ENCODE measurements around the gene GOLPH3L.
A peak's percentile ranks its signal among the peaks of the same experiment; 100 is the strongest.
"Not testable (repeated sequence)": the region's sequence is repeated elsewhere in the genome, so short reads cannot be mapped to it uniquely, and the experiment has no call there.

The GOLPH3L gene

DNA sequence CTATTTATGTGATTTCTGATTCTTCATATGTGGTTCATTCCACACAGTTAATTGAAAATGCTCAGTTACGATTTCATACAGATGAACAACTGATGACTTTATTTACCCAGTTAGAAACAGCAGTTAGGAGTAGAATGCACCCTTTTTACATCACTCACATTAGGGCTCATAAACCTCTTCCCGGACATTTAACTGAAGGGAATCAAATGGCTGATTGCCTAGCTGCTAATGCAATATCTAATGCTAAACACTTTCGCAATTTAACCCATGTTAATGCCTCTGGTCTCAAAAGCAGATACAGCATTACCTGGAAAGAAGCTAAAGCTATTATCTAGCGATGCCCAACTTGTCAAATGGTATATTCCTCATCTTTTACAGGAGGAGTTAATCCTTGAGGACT is 39.9 kb downstream of the GOLPH3L start:
- not testable (repeated sequence) for DNase-seq (ENCODE audit: low read depth in 2 of 2)

DNA sequence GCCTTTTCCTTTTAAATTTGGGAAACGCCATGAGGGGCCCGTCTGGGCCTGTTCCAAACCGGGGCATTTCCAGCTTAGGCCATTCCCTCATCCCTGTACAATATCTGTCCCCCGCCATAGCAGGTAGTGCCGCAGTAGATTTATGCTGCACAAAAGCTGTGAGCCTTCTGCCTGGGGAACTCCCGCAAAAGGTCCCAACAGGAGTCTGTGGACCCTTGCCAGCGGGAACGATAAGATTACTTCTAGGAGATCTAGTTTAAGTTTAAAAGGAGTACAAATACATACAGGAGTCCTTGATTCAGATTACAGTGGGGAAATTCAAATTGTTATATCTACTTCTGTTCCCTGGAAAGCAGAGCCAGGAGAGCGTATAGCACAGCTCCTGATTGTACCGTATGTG is 42.3 kb downstream of the GOLPH3L start:
- not testable (repeated sequence) for DNase-seq (ENCODE audit: low read depth in 2 of 2)

DNA sequence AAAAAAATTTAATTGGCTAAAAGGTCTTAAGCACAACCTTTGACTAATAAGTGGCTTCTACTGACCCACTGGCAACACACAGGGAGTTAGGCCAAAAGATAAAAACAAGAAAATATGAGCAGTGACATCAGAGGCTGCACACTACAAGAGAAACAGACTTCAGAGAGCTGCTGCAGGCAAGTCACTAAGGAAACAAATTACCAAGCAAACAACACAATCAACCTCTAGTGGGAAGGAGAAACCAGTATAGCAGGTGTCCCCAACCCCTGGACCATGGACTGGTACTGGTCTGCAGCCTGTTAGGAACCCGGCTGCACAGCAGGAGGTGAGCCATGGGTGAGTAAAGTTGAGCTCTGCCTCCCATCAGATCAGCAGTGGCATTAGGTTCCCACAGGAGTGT is 46.8 kb downstream of the GOLPH3L start:
- no peak for DNase-seq (ENCODE audit: low read depth in 2 of 2)

DNA sequence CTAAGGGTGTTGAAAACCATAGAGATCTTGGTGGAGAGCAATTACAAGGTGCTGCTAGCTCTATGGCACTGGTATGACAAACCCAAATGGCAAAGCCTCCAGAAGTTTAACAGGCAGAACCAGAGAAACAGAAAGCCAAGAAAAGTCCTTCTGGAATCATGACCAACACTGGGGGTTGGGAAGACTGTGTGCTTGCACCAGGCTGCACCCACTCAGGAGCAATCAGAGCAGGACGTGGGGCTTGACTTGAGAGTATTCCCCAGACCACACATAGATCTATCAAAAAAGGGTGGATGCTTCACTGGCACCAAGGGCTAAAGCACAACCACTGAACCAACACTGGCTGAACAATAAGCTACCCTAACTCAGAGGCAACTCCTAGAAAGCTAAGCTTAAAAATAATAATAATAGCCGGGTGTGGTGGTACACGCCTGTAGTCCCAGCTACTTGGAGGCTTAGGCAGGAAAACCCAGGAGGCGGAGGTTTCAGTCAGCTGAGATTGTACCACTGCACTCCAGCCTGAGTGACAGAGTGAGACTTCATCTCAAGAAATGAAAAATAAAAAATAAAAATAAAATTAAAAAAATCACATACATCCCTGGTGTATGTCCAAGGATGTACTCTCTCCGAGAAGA is 47.4 kb downstream of the GOLPH3L start:
- DNase-seq (ENCODE audit: low read depth in 2 of 2): no peak

DNA sequence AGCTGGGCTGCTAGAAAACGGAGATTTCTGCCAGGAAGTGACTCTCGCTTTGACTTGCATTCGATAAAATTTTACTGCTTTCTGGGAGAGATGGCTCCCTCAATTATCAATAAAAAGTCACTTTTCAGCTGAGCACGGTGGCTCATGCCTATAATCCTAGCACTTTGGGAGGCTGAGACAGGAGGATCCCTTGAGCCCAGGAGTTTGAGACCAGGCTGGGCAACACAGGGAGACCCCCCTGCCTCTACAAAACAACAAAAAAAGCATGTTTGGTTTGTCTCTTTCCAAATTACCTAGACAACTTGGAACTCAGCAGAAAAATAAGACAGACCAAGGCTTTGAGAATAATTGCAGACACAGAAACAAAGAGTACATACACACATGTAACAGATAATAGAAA is 54.7 kb downstream of the GOLPH3L start:
- DNase-seq (ENCODE audit: low read depth in 2 of 2): no peak

DNA sequence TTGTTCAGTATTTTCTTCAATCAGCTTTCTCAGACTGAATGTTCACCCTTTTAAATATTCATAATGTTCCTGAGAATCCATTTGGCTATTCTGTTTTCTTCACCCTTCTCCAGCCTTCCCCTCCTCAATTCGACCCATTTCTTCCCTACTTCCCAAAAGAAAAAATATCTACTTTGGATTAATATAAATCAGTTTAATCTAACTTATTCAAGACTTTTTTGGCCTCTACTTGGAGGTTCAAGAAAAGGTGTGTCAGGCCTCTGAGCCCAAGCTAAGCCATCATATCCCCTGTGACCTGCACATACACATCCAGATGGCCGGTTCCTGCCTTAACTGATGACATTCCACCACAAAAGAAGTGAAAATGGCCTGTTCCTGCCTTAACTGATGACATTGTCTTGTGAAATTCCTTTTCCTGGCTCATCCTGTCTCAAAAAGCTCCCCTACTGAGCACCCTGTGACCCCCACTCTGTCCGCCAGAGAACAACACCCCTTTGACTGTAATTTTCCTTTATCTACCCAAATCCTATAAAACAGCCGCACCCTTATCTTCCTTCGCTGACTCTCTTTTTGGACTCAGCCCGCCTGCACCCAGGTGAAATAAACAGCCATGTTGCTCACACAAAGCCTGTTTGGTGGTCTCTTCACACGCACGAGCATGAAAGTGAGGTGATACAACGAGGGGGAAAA is 55.7 kb downstream of the GOLPH3L start:
- not testable (repeated sequence) for DNase-seq (ENCODE audit: low read depth in 2 of 2)

DNA sequence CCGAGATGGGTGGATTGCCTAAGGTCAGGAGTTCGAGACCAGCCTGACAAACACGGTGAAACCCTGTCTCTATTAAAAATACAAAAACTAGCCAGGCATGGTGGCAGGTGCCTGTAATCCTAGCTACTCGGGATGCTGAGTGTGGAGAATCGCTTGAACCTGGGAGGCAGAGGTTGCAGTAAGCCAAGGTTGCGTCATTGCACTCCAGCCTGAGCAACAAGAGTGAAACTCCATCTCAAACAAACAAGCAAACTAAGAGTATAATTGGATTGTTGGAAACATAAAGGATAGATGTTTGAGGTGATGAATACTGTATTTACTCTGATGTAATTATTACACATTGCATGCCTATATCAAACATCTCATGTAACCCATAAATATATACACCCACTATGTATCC is 58.5 kb downstream of the GOLPH3L start:
- DNase-seq (ENCODE audit: low read depth in 2 of 2): not testable (repeated sequence)

DNA sequence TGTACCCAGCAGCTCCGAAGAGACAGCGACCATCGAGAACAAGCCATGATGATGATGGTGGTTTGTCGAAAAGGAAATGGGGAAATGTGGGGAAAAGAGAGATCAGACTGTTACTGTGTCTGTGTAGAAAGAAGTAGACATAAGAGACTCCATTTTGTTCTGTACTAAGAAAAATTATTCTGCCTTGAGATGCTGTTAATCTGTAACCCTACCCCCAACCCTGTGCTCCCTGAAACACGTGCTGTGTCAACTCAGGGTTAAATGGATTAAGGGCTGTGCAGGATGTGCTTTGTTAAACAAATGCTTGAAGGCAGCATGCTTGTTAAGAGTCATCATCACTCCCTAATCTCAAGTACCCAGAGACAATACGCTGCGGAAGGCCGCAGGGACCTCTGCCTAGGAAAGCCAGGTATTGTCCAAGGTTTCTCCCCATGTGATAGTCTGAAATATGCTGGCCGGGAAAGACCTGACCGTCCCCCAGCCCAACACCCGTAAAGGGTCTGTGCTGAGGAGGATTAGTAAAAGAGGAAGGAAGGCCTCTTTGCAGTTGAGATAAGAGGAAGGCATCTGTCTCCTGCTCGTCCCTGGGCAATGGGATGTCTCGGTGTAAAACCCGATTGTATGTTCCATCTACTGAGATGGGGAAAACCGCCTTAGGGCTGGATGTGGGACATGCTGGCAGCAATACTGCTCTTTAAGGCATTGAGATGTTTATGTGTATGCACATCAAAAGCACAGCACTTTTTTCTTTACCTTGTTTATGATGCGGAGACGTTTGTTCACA is 61.9 kb downstream of the GOLPH3L start:
- not testable (repeated sequence) for DNase-seq (ENCODE audit: low read depth in 2 of 2)

DNA sequence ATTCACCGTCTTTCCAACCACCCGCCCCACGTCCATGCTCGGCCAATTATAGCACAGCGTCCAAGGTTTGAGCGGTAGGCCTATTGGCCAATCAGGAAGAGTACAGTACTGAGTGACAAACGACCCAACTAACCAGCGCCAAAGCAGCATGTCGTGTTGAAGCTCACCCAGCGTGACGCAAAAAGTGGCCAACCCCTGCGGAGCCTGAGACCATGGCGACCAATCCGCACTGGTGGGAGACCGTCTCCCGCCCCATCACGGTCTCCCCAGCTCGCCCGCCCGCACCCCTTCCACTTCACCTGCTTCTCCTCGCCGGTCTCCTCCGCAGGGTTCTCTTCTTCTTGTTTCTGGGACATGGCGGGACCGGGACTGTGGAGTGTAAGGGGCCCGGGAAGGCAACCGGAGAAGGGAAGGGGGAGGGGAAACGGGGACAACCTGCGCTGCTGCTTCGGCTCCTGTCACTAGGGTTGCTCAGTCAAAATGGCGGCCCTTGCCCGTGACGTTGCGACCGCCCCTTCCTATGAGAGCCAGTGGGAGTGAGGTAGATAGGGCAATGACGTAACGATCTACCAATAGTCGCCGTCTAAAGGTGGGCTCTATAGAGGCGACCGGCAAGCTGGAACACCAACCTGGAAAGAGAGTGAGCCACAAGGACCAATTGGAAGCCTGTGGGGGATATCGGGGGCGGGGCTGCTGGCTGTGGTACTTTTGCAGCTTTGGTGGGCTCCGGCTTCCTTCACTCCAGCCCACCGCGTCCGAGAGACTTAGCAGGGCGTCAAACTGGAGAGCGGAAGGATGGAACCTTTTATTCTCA is 67.6 kb downstream of the GOLPH3L start, which contains the start of gene ENSA:
Gene ENSA, minus strand, starts transcription at position 498 of the 814 bp plus-strand sequence. Its CDS starts 142 bp downstream, at position 356.
- DNase-seq (ENCODE audit: low read depth in 2 of 2): peak; percentile 99

DNA sequence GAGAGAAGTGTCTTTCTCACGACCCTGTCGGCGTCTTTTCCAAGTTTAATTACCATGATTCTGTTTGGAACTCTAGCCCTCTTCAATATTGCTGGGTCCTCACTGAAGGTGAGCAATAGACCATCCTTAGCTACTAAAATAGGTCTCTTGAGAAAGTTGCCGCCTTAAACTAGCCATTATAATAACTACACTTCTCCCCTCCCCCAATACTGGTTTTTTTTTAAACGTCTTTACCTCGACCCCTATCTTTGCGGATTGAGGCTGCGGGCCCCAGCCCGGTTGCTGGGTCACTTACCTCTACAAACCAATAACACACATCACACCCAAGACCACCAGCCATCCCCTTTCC is 68.2 kb downstream of the GOLPH3L start:
- DNase-seq (ENCODE audit: low read depth in 2 of 2): no peak

DNA sequence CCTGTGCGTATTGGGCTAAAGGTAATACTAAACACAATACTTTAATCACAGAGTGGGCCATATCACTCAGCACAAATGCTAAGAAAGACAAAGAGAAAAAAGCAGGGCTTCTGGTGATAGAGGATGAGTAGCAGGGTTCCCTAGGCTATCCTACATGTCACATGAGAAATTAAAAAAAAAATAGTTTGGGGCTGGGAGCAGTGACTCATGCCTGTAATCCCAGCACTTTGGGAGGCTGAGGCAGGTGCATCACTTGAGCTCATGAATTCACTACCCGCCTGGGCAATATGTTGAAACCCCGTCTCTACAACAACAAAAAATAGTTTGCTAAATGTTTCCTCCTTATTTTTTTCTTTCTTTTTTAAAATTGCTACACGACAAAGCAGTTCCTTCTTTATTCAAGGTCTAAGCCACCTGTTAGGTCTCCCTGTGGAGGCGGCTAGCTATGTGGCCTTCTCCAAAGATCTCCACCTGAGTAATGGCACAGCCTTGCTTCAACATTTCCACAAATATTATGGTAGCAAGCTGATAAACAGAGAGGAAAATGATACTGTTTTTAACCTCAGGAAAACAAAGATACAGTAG is 69.0 kb downstream of the GOLPH3L start:
- no peak for DNase-seq (ENCODE audit: low read depth in 2 of 2)

DNA sequence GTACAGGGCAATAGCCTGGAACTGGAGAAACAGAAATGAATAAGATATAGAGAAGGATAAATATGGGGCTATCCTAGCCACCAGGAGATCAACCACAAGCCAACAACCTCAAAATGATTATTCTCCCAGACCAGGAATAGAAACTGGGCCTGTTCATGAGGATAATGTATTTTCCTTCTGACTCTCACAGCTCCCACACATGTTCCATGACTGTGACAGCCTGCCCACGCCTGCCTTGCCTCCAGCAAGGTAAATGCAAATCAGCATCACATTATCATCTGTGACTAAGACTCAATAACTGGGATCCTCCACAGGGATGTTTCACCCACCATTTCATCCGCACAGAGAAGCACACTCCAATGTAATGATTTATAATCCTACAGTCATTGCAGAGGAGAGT is 70.8 kb downstream of the GOLPH3L start:
- DNase-seq (ENCODE audit: low read depth in 2 of 2): no peak

DNA sequence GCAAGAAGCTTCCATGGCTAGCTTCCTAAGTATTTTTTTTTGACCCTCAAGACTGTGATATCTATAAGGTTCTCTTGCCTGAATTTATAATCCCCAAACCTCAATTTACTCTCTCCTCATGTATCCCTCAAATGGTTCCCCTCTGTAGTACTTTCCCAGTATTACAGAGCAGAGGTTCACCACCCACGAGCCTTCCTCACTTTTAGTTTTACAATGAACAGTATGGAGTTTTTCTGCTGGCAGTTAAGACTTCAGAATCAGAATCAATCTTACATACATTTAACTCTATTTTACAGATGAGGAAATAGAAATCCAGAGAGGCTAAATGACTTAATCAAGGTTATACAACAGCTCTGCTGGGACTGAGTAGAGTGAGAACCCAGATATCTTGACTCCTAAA is 72.4 kb downstream of the GOLPH3L start:
- not testable (repeated sequence) for DNase-seq (ENCODE audit: low read depth in 2 of 2)

DNA sequence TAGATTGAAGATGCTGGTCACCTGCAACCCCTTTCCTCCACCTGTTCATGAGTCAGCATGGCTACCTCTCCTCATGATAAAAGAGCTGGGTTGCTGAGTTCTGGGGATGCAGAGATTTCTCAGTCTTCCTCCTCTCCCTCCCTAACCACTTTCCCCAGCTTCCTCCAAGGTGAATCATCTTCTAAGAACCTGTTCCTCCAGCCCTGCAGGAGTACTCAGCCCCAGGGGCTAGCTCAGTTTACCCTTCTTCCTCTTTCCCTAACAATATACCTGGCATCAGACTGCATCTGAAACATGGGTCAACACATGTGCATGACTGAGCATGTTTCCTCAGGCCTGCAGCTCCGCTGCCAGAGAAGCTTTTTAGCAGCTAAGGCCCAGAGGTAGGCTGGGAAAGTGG is 72.8 kb downstream of the GOLPH3L start:
- not testable (repeated sequence) for DNase-seq (ENCODE audit: low read depth in 2 of 2)

DNA sequence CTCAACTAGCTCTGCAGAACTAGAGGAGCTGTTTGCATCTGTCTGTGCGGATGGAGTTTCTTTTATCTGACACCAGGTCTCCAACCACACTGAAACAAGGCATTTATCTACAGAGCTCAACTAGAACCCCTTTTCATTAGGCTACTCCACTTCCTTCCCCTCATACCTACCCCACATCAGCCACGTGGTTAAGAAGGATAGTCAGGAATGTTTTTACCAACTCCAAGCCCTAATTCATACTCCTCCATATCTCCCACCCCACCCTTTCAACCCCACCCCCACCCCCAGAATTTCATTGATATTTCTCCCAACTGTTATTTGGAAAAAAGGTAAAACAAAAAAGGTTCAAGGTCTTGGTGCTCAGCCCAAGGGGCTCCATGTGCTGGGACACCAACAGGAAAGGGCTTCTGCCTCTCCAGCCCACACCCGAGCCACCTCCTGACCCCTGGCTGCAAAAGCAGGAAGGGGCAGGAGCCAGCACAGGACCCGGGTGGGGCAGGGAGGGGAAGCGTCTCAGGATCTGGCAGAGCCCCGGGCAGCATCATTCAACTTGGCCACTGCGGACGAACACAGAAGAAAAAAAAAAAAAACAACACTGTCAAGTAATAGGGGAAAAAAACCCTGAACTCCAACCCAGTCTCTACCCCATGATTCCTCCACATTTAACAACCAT is 74.5 kb downstream of the GOLPH3L start:
- no peak for DNase-seq (ENCODE audit: low read depth in 2 of 2)

DNA sequence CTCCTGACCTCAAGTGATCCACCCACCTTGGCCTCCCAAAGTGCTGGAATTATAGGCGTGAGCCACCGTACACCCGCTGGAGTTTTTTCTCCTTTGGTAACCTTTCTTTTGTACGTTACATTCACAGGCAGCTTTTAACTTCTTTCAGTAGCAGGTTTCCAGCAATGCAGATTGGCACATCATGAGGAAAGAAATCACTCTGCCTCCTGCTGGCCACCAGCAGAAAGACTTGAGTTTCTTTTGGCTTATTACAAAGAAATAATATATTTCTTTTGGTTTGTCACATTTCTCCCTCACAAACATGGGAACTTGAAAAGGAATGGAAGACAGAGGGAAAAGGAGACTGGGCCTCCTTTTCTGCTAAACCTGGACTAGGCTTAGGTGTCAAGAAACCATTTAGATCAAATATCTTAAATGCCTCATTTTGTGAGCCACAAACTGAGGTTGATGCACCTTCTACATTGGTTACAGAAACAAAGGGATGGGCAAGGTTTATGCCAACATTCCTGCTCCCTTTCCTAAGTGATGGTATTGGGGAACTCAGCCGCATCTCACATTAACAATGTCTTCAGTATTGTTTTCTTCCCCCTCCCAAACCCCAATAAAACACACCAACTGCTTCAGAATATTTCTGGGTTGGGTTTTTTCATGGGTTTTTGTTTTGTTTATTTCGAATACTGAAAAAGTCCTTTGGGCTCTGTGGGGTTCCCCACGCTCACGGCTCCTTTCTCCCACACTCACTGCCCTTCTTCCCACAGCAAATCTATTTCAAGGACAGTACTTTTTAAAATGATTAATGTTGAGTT is 75.3 kb downstream of the GOLPH3L start:
- DNase-seq (ENCODE audit: low read depth in 2 of 2): peak in 1 of 2 experiments; percentile 17

DNA sequence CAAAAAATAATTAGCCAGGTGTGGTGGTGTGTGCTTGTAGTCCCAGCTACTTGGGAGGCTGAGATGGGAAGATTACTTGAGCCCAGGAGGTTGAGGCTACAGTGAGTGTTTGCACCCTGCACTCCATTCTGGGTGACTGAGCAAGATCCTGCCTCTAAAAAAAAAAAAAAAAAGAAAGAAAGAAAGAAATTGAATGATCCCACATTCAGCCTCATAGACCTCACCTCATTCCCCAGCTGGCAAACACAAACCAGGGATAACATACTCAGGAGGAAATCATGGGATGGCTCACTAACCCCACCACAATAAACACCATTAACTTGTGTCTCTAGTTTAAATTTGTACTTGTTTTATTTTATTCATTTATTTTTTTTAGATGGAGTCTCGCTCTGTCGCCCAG is 76.0 kb downstream of the GOLPH3L start:
- no peak for DNase-seq (ENCODE audit: low read depth in 2 of 2)

DNA sequence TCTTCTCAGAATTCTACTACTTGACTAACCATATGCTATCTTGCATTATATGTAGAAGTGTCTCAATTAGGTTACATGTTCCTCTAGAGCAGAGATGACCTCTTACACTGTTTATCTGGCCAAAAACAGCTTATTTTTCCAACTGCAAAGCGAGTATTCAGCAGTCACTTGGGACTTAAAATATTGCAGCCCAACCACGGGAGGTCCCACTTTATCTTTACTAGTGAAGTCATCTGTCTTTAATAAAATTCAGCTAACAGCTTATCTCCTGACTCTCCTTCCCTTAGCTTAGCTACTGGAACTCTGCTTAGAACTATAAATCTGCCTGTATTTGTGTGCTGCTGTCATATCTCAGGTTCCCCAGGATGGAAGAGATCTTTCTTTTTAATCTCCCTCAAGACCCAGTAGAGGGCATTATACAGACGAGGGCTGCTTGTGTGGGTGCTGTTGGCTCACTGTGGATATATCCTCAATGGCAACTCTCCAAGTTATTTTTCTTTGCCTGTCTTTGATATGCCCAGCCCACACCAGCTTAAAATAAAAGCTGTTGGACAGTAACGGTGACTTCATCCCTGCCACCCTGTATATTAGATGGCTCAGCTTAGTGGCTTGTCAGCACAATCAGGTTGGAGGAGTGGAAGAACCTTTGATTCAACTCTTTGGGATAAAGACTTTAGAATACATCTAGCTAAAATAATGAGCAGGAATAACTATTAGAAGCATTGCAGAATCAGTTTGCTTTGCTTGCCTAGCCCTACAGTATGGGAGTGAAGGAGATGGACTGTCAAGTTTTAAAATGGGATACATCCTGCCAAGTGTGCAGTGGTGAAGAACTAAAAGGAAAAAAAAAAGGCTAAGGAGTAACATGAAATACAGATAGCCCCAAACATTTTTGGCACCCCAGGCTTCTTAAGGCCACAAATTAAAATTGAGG is 77.1 kb downstream of the GOLPH3L start:
- peak; percentile 37 to 39 for DNase-seq (ENCODE audit: low read depth in 2 of 2)
